Left lobe of liver (tissue), 2 donors: ENCODE measurements around the gene ATP6V1G3. TPM values are rescaled to one million over a fixed set of nuclear protein-coding genes. Genes with fewer than 3 reads are reported as not detected.
"Not testable (repeated sequence)": the region's sequence is repeated elsewhere in the genome, so short reads cannot be mapped to it uniquely, and the experiment has no call there.

ENCODE experiments used
- ATAC-seq: fragments of 200-7000 bp; cut with Tn5 transposase; one replicate; pipeline ENCODE4 v1.9.1; 2020; ENCODE audit warnings: mild to moderate bottlenecking, moderate library complexity
- DNase-seq: peaks from one replicate; pipeline ENCODE4 v3.0.0-alpha.2; 2020; ENCODE audit warnings: low spot score
- total RNA-seq: library from RNA; stranded (reverse); gene quantifications from one replicate; pipeline ENCODE4 v1.2.1, GENCODE V29; 2021
- donor health status: DM: no; HTN: no; CAD: no; lungs with moderate emphysema.
- donor health status: DM: no; HTN: yes; CAD: no.

ATP6V1G3 gene
- total RNA-seq, 1 donor from 2014 or later, result not detected

DNA sequence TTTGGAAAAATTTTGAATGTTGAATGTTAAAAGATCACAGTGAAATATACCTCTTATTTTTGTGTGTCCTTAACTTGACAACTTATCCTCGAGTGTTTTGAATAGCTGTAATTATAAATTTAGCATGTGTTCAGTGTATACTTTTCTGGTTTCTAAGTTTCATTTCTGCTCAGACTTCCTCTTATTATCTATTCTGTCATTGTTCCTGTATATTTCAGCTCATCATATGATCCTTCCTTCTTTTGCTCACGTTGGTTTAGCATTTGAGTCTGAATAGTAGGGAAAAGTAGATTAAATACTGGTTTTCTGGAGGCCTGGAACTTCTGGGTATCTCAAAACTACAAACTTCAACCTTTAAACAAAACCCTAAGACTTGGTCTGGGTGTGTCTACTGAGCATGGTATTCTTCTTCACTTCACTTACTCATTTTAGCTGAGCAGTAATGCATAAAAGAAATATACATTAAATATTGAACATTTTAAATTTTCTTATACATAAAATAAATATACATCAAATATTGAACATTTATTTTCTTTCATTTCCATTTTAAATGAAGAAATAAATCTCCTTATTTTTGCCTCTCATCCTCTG, 3.3 kb upstream of the ATP6V1G3 start:
- DNase-seq (no peak), ATAC-seq (no peak)

DNA sequence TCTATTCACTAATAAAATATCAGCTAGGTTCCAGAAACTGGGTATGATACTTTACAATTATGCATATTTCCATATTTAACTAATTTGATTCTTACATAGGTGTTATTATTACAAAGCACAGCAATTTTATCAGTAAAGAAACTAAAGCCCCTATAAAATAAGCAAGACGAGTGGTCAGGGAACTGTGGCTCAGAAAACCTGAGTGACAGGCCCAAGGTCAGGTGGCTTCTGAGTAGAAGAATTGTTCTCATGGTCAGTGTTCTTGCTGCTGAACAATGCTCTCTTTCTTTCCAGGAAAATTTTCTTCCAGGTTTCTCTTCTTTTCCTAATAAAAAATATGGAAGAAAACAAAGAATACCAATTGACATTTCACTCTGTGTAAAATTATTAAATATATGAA, 2.2 kb upstream of the ATP6V1G3 start:
- no peak for DNase-seq
- no peak for ATAC-seq

DNA sequence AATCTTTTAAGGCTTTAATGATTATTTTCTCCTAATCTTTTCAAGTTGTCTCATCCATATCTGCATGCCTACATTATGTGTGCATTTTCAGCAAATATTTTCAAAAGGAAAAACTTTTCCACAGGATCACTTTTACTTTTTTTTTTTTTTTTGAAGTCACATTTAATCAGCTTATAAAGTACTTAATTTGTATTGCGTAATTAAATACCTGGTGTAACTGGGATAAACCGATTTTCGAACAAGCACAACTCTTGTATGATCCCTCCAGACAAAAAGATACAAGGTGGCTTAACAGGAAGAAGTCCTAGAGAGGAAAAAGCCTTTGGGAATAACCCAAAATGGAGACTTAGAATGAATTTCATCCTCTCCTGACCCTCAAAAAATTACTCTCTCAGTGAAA, 1.3 kb upstream of the ATP6V1G3 start:
- DNase-seq (no peak), ATAC-seq (no peak)

DNA sequence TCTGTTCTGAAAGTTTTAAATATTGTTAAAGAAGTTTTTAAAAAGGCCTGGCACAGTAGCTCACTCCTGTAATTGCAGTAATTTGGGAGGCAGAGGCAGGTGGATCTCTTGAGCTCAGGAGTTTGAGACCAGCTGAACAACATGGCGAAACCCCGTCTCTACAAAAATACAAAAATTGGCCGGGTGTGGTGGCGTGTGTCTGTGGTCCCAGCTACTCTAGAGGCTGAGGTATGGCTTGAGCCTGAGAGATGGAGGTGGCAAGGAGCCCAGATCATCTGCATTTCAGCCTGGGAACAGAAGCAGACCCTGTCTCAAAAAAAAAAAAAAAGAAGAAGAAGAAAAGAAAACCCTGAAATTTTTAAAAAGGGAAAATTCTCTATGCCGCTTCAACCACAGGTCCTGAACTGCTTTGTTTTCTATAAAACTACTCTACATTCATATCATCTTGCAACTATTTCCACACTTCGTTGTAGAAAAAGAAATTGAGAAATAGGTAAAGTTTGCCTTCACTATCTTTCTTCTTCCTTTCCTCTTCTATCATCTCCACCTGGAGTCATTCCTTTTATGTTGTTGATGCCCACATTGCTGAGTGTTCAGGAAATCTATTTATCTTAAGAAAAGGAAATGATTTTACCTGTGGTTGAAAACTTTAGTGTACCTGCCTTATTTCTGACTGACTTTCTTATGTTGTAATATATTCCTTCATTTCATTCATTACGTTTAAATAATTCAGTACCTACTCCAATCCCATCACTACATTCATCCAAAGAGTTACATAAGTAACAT, 1.7 kb downstream of the ATP6V1G3 start:
- ATAC-seq (no peak), DNase-seq (no peak)

DNA sequence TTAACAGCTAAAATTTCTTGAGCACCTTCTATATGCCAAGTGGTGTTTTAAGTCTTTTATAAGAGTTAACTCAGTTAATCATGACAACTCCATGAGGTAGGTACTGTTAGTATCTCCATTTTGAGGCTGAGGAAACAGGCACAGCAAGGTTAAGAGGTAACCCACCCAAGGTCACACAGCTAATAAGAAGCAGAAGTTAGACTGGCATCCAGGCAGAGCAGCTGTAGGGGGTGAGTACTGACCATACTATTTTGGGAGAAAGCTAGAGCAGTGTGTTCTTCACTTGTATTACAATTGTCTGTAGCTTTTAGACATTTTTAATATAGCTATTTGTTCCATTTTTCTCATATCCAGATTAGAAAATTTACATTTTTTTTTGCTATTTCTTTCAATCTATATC, 4.8 kb downstream of the ATP6V1G3 start:
- ATAC-seq, result no peak
- no peak for DNase-seq

DNA sequence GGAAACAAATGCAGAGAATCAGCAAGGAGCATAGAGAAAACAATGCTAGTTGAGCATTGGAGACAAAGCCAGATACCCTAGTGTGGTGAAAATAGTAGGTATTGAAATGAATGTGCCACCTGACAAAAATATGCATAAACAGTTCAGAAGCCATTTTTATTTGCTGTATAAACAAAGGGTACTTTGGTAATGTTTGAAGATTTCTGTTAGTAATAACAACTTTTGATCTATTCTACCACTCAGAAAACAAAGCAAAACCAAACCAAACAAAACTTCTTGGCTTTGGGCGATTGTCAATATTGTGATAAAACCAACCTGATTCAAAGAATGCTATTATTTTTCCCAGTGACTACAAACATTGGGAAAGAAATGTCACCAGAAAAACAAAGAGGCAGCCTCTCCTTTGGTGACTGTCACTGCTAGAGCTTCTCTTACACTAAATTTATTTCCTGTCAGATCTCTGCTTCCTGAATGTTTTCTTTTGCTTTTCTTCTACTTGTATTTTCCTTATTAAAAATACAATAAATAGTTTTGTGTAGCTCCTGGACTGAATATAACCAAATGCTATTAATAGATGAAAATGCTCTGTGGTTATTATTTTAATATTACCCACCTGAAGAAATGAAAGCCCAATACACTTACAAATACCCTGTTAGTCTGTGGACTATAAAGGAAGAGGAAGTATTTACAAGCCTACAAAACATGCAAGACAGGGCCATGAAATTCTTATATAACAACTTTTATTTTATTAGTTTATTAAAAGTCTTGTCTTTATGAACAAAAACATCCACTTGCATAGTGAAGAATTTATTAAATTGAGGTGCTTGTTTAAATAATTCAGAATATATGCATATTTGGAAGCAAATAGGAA, 5.7 kb downstream of the ATP6V1G3 start:
- no peak for ATAC-seq
- no peak for DNase-seq

DNA sequence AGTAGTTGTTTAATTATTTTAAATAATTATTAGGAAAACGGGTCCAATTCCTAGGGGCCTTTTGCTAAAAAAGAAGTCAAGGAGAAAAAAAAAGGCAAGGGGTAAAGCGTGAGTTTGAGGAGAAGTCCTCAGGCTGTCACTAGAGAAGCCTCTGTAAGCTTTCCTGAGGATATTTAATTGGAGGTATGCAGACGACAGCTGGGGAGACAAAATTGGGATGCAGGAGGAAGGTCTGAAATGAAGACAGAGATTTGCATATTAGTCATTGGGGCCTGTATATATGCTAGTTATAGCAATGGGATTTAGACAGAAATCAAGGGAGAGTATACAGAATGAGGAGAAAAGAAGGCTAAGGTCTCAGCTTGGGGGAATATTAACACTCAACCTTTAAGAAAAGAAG, 8.6 kb downstream of the ATP6V1G3 start:
- ATAC-seq (no peak), DNase-seq (no peak)

DNA sequence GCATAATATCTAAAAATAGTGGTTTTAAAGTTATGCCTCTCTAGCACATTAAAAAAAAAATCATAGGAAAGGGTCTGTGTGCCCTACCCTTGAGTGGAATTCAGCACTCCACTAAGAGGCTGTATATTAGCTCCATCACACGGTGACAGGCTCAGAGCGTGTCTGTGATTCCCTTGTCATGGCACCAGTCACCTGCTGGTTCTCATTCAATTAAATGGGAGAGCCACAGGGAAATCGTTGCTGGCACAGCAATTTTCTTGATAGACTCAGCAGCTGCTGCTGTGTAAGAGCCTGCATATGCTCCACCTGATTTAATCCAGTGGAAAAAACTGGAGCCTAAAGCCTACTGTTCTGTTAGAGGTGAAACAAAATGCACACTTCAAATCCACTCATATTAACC, 9.5 kb downstream of the ATP6V1G3 start:
- DNase-seq, result no peak
- ATAC-seq, result no peak

DNA sequence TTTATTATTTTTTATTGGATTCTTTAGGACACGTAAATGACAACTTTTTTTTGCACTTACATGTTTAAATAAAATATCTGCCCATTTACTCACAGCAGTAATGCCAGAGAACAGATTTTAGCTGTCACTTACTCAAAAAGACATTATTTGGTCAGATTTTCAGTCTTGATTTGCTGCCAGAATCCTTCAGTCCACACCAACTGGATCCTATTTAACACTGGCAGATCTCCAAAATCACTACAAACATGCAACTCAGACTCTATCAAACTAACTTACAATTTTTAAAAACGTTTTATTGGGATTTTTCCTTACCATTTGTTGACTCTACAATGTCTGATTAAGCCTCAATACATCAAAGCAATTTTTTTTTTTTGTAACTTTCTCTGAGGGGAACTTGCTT, 11.1 kb downstream of the ATP6V1G3 start:
- DNase-seq, result no peak
- no peak for ATAC-seq

DNA sequence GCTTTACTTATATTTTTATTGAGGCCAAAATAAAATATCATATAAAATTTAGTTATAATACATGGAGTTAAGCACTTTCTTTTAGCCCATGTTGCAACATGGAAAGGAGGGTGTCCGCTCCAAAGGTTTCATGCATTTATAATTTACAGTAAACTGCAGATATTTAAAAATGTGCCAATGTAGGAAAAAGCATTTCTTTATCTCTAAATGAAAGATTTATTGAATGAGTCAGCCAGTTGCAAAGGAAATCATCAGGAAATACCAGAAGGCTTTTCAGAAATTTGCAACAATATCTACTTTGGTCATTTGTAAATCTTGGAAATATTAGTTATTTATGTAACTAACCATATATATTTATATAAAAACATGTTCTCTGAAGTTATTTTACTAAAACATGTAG, 12.1 kb downstream of the ATP6V1G3 start:
- DNase-seq (no peak), ATAC-seq (no peak)

DNA sequence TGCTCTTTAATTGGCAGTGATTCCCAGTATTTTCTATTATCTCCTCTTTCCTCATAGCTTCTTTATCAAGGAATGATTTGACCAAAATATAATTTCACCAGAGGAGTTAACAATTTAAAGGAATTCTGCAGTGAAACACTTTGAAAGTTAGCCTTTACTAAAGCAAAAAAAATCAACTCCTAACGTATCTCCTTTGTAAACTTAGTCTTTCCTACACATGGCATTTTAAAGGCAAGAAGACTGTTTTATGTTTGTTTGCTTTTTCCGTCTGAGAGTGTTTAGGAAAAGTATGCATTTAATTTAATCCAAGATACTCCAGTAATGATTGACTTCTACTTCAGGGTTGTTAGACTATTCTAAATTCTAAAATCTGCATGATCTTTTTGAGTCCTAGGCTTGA, 15.9 kb downstream of the ATP6V1G3 start:
- no peak for ATAC-seq
- DNase-seq, result no peak

DNA sequence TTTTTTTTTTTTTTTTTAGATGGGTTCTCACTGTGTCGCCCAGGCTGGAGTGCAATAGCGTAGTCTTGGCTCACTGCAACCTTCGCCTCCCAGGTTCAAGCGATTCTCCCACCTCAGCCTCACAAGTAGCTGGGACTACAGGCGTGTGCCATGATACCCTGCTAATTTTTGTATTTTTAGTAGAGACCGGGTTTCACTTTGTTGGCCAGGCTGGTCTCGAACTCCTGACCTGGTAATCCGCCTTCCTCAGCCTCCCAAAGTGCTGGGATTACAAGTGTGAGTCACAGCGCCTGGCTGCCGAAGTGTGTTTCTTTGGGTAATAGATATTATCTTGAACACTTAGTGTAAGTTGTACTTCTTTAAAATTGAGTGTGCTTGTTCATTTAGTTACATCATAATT, 16.4 kb downstream of the ATP6V1G3 start:
- not testable (repeated sequence) for ATAC-seq, DNase-seq

DNA sequence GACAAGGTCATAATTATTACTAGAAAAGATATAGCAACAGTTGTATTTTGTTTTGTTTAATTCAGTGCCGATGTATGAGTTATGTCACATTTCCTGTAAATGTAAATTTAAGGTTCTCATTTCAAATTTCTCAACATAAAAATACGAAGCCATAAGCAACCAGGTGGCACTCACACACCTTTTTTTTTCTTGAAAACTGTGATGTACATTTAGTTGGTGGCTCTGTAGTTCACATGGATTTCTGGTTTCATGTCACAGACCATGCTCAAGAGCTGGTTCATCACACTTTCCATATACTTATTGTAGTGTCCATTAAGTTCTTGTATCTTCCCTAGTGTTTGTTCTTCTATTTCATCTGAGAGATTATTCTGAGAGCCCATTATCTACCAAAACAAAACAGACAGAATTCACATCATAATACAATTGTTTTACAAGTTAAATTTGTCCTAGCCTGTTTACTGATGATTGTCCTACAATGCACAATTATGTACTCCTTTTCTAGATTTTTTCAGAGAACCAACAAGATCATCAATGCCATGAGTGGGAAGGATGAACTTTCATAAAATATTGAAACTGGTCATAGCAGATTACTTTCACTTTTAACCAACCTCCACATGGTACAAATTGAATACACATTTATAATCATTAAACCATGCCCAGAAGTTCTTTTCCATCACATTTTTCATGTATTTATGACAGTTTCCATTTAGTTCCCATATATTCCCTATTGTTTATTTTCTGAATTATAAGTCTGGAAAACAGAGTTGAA, 17.1 kb downstream of the ATP6V1G3 start:
- no peak for ATAC-seq
- no peak for DNase-seq

DNA sequence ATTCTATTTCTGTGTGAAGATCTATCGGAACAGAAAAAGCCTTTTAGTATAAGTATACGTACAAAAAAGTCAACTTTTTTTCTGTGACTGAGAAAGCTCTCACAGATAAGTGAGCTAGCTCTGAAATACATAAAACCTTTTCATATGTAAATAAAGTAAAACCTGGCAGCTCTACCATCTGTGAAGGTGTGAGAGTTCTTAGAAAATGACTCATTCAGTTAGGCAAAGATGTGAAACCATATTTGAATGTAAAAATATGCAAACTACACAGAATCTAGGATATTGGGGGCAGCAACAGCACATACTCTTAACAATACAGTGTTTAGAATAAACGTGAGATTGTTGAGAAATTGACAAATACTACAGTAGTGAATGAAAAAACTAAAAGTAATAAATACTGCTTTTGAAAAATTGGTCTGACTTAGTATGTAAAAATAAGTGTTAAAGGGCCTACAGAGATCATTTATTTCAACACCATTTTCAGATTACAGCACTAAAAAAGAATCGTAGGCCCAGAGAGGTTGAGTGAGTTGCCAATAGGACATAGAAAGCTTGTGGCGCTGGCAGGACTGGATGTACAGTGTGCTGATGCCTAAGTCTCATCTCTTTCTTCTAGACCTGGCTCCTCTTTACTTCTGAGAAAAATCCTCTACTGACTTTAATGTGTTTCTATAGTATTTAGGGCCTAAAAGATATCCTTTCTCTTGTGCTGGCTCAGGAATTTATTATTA, 19.8 kb downstream of the ATP6V1G3 start:
- ATAC-seq (no peak), DNase-seq (no peak)

DNA sequence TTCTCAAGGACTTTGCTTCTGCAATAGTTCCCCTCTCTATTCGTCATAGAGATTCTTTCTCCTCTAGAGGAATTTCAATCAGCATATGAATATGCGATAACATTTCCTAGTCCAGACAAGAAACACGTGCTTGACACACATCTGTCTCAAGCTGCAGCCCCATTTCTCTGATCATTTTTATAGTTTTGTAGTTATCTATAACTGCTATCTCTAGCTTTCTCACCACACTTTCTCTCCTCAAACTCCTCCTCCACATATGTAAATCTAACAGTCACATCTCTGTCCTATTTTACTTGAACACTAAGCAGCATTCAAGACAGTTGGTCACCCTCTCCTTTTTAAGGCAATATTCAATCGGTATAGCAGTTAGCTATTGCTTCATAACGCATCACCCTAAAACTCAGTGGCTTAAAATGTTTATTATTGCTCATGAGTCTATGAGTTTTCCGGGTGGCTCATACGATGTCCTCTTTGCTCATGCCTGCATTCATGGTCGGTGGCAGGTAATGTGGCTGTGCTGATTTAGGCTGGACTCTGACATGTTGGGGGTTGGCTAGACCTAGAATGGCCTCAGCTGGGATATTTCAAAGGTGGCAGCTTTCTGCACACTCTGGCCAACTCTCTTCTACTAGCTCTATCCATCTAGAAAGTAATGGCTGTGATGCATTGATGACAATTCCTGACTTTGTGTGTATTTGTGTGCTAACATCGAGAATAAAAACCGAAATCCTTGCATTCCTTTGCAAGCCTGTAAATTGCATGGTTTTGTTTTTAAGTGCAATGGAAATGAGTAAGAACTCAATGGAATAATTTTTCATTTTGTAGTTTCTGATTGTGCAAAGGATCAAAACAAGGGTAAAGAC, 20.6 kb downstream of the ATP6V1G3 start:
- DNase-seq (no peak), ATAC-seq (no peak)

DNA sequence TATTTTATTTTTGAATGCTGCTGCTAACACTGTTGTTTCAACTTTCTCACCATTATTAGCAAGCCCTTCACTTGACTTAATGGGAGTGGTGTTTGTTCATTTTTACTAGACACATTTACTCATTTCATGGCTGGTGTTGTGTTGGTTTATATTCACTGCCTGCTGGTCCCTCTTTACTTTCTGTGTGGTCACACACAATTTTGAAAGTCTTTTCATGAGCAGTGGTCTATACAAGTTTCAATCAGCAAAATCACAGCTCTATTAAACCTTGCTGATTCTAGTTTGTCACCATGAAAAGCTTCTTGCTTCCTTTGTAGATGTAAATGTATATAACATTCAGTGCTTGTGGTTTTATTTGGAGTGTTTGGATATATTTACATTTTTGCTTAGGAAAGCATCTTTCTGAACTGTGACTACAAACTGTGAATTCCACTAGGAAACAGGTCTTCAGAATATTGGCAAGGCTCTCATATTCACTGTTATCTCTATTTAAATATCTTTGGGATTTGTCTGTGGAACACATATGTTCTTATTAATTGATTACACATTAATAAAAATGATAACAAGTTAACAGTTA, 22.8 kb downstream of the ATP6V1G3 start:
- ATAC-seq (no peak), DNase-seq (no peak)

DNA sequence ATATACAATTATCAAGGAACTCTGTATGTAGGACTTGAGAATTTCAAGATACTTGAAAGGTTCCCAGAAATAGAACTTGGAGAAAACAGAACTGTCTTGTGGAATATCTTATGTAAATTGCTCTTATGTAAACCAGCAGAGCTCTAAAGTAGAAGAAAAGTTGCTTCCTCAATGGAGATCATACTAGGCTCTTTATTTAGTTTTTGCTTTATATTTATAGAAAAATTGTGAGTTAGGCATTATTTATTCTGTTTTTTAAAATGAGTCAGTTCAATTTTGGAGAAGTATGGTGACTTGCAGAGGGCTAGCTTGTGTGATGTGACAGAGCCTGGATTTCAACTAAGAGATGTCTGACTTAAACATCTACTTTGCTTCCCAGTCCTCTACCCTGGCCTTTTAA, 40.4 kb downstream of the ATP6V1G3 start:
- no peak for ATAC-seq
- no peak for DNase-seq

DNA sequence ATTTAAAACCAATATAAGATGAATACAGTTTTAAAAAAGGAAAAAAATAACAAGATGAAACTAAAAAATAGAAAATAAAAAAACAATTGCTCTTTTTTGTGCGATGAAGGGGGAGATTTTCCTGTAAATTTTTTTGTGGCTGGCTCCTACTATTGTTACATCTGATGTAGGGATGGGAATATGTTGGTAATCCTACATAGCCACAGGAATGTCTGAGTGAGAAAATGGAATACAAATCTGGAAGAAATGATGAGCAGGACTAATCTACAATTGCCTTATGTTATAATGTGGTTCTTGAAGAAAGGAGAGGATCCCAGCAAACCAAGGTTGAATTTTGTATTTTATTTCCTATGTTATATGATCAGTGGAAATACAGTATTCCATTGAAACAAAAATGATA, 40.9 kb downstream of the ATP6V1G3 start:
- no peak for DNase-seq
- ATAC-seq, result no peak

DNA sequence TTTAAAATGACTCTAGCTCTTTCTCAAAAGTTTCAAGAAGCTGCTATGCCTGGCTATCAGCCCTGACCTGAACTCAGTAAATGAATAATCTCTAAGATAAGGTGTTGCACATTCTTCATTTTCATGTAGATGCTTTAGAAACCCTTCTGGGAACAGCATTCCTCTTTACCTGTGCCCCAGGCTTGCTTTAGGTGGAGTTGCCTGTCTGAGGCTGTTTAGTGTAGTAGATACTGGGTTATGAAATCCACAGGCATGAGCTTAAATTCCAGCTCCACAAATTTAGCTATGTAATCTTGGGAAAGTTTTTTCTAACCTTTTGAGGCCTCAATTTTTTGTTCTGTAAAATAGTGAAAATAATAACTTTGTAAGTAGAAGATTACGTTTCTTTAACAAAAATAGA, 41.6 kb downstream of the ATP6V1G3 start:
- DNase-seq (no peak), ATAC-seq (no peak)
